ENCODE data around the gene MLPH.

MLPH gene

GRCh38 chr2:237486819-237487448 lies at the start of gene MLPH:
Gene MLPH (plus strand): TSS chr2:237487251. CDS start chr2:237493427, 6,176 bp downstream.
- TF ChIP-seq CTCF (IDR thresholded peaks at IDR 0.05; ENCODE audit: low read depth, low read length): no peak
- peak within 1 kb of the TSS; percentile 65 for H3K4me3 ChIP-seq (ENCODE audit: low read depth, low read length)

GRCh38 chr2:237437566-237437965 lies 49.5 kb upstream of the MLPH start:
- no peak overlapping the region for H3K4me3 ChIP-seq (ENCODE audit: low read depth, low read length)
- TF ChIP-seq CTCF (IDR thresholded peaks at IDR 0.05; ENCODE audit: low read depth, low read length): no peak

- TF ChIP-seq CTCF (IDR thresholded peaks at IDR 0.05; ENCODE audit: low read depth, low read length): no peak
- no peak overlapping the region for H3K4me3 ChIP-seq (ENCODE audit: low read depth, low read length)
These were observed 48.7 kb upstream of the MLPH start for GRCh38 chr2:237438080-237438940.

- TF ChIP-seq CTCF (IDR thresholded peaks at IDR 0.05; ENCODE audit: low read depth, low read length): no peak
These were observed 46.2 kb upstream of the MLPH start for GRCh38 chr2:237440819-237441281.

GRCh38 chr2:237441605-237442274 lies 45.3 kb upstream of the MLPH start:
- H3K4me3 ChIP-seq (ENCODE audit: low read depth, low read length): no peak overlapping the region
- TF ChIP-seq CTCF (IDR thresholded peaks at IDR 0.05; ENCODE audit: low read depth, low read length): no peak

More at GRCh38 chr2:237440819-237441281, 46.2 kb upstream of the MLPH start:
- no peak overlapping the region for H3K4me3 ChIP-seq (ENCODE audit: low read depth, low read length)

GRCh38 chr2:237444071-237444470 lies 43.0 kb upstream of the MLPH start:
- no peak for TF ChIP-seq CTCF (IDR thresholded peaks at IDR 0.05; ENCODE audit: low read depth, low read length)
- no peak overlapping the region for H3K4me3 ChIP-seq (ENCODE audit: low read depth, low read length)
